Endothelial cell of umbilical vein (primary cell): ENCODE data around the gene KATNIP. TPM values are rescaled to one million over a fixed set of nuclear protein-coding genes. Genes with fewer than 3 reads are reported as not detected.

Experiments used
- BruUV-seq: library from RNA; stranded (reverse); fragments of 400-500 nt; replicated peaks from 2 replicates; lab custom pipeline; 2021; lab: Mats Ljungman, UMichigan
- CTCF ChIA-PET: fragments of 300-600, 350-600 bp; sonication (Branson Sonifier 250); formaldehyde crosslinking; loops from one replicate; lab custom pipeline; 2021; ENCODE audit warnings: antibody characterized with exemption, inconsistent platforms; lab: Charles Lee
- POLR2A ChIA-PET: fragments of 300-600, 350-600 bp; sonication (Branson Sonifier 250); formaldehyde crosslinking; loops from one replicate; lab custom pipeline; 2021; ENCODE audit warnings: antibody characterized with exemption, inconsistent platforms; lab: Charles Lee
- DNase-seq: peaks from one replicate; pipeline ENCODE4 v3.0.0-alpha.2; 2011; ENCODE audit warnings: low read depth, low spot score
- FAIRE-seq: peaks from 2 replicates; lab custom pipeline; 2011; peaks lifted over from hg19 to GRCh38; lab: Jason Lieb, UNC
- H2AFZ ChIP-seq: 2 replicates; pipeline ENCODE4 v1.6.0; 2012; ENCODE audit warnings: low read depth, low read length, control low read depth, inconsistent platforms
- H3K27ac ChIP-seq: 2 replicates; pipeline ENCODE4 v1.5.1; 2011; ENCODE audit warnings: low read depth, mild to moderate bottlenecking, control low read depth, low read length, moderate library complexity; ENCODE audit not compliant: insufficient read depth
- H3K27me3 ChIP-seq, 2 experiments: 2 replicates each; pipeline versions ENCODE4 v1.6.0 to v1.6.1; 2011; ENCODE audit warnings: low read length in 2 of 2, mixed read lengths in 1 of 2; ENCODE audit not compliant: control insufficient read depth in 2 of 2, insufficient read depth in 2 of 2
- H3K36me3 ChIP-seq, 2 experiments: 2 replicates in 1 of 2; 3 replicates in 1 of 2; pipeline ENCODE4 v1.5.1; 2011; ENCODE audit warnings: low read length in 2 of 2, mild to moderate bottlenecking in 1 of 2, moderate library complexity in 1 of 2; ENCODE audit not compliant: control insufficient read depth in 2 of 2, insufficient read depth in 2 of 2; ENCODE audit errors: extremely low read depth in 1 of 2
- H3K4me1 ChIP-seq: 3 replicates; pipeline ENCODE4 v1.5.1; 2011; ENCODE audit warnings: mild to moderate bottlenecking, low read length; ENCODE audit not compliant: control insufficient read depth, insufficient read depth; ENCODE audit errors: extremely low read depth
- H3K4me2 ChIP-seq: 2 replicates; pipeline ENCODE4 v1.6.1; 2011; ENCODE audit warnings: low read length, control low read depth, mixed read lengths; ENCODE audit not compliant: insufficient read depth
- H3K4me3 ChIP-seq, 3 experiments: fragments of 200-600 bp in 1 of 3; sonication (generic), shearing (Covaris generic) in 1 of 3; replicated peaks in 1 of 3; 2 replicates each; pipeline ENCODE4 v1.5.1; 2011 to 2016; ENCODE audit warnings: control low read depth in 3 of 3, low read length in 3 of 3, mild to moderate bottlenecking in 2 of 3, inconsistent platforms in 1 of 3, low read depth in 1 of 3, moderate library complexity in 1 of 3; ENCODE audit not compliant: insufficient read depth in 1 of 3
- H3K79me2 ChIP-seq: 2 replicates; pipeline ENCODE4 v1.6.0; 2012; ENCODE audit warnings: low read length, inconsistent platforms; ENCODE audit not compliant: control insufficient read depth, insufficient read depth
- H3K9ac ChIP-seq: replicated peaks from 2 replicates; pipeline ENCODE3; 2011; ENCODE audit warnings: low read length, control low read depth; ENCODE audit not compliant: insufficient read depth; ENCODE audit errors: extremely low read depth
- H3K9me1 ChIP-seq: replicated peaks from 3 replicates; pipeline ENCODE4 v1.6.0; 2011; ENCODE audit warnings: mild to moderate bottlenecking, low read length; ENCODE audit not compliant: control insufficient read depth, insufficient read depth; ENCODE audit errors: extremely low read depth
- H3K9me3 ChIP-seq: replicated peaks from 2 replicates; pipeline ENCODE4 v1.5.1; 2012; ENCODE audit warnings: low read length, inconsistent platforms; ENCODE audit not compliant: control insufficient read depth, insufficient read depth
- H4K20me1 ChIP-seq: replicated peaks from 2 replicates; pipeline ENCODE3; 2011; ENCODE audit warnings: mild to moderate bottlenecking, low read length; ENCODE audit not compliant: control insufficient read depth, insufficient read depth; ENCODE audit errors: extremely low read depth
- EZH2 ChIP-seq: IDR thresholded peaks from 2 replicates; pipeline ENCODE4 v1.6.1; 2012; ENCODE audit warnings: borderline replicate concordance, low read depth, mild to moderate bottlenecking, moderate library complexity, low read length, inconsistent platforms; ENCODE audit not compliant: severe bottlenecking
- FOS ChIP-seq: IDR thresholded peaks from 2 replicates; pipeline ENCODE4 v1.6.1; 2011; ENCODE audit warnings: mild to moderate bottlenecking, low read length, moderate library complexity, borderline replicate concordance; ENCODE audit not compliant: insufficient read depth
- JUN ChIP-seq: IDR thresholded peaks from 2 replicates; pipeline ENCODE4 v1.6.1; 2011; ENCODE audit warnings: borderline replicate concordance, low read depth; ENCODE audit not compliant: insufficient read length, insufficient read depth
- POLR2A ChIP-seq: IDR thresholded peaks from 2 replicates; pipeline ENCODE4 v1.6.1; 2012; ENCODE audit warnings: low read depth, mild to moderate bottlenecking, control low read depth, low read length
- POLR2AphosphoS5 ChIP-seq: IDR thresholded peaks from 2 replicates; pipeline ENCODE4 v1.6.1; 2012; ENCODE audit warnings: low read depth, mild to moderate bottlenecking, control low read depth, low read length, moderate library complexity; ENCODE audit not compliant: insufficient read depth
- dilution Hi-C: fragments of 300-500 bp; cut with MboI; formaldehyde crosslinking; loops from one replicate; pipeline ENCODE4 v1.15.0; 2019; ENCODE audit warnings: low sequenced_read_pairs; ENCODE audit not compliant: extremely low pct_ligation_motif_present
- intact Hi-C: fragments of 100-400 bp; cut with micrococcal nuclease; formaldehyde crosslinking; loops from one replicate; pipeline ENCODE4 v1.10.0; 2022
- polyA plus RNA-seq, 4 experiments: library from polyadenylated mRNA; depleted of rRNA in 3 of 4; stranded (reverse) in 3 of 4; unstranded in 1 of 4; fragments of >200 nt; gene quantifications; 2 replicates each; pipeline versions ENCODE4 v1.2.1 to v1.2.3, GENCODE V29; 2011 to 2012; ENCODE audit warnings: missing spikeins in 1 of 4
- total RNA-seq: library from RNA; stranded (reverse); gene quantifications from 2 replicates; pipeline ENCODE4 v1.2.3, GENCODE V29; 2021
- TF ChIP-seq, protein P1 (sequence below): IDR thresholded peaks from 2 replicates; pipeline ENCODE4 v1.6.1; 2011; ENCODE audit not compliant: insufficient read depth, insufficient read length

The KATNIP gene
- total and polyA plus RNA-seq, 2 donors (not counting 3 experiments of a cell fraction or from before 2014, with no cell fraction given): 14.7 to 30.7 TPM

DNA sequence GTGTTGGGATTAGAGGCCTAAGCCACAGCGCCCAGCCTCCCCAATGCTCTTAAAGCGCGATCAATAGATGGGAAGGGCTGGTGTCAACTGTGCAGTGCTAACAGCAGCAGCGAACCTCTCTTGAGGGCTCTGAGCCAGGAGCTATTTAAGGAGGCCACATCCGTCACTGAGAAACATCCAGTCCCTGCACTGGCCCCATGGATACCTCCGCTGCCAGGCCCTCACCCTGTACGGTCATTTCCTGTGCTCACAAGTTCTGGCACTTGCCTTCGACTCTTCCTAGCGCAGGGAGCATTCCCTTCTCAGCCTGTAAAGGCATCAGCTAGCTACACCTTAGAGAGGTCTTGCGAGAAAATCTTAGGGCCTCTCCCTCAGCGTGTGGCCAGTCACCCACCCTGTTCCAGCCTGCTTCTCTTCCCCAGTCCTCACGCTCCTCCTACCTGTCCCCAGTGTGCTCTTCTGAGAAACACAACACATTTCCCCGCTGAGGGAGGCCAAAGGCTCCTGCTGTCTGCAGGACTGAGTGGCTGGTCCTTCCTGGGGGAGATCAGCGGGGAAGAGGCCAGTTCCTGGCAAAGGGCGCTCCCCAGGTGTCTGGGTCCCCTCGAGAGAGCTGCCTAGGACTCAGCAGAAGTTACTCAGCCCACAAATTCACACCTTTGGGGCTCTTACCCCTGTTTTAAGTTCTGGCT, 28.8 kb upstream of the KATNIP start:
- POLR2A ChIA-PET: no interaction called here
- dilution Hi-C loops (no loop called here), intact Hi-C loops (no loop called here)
- H4K20me1 ChIP-seq: no peaks in the 10 kb centered on the region
- no peak overlapping the region for H2AFZ ChIP-seq
- peak; percentile 77 for DNase-seq
- CTCF ChIA-PET: interaction anchor here (1.3 to 1.6 kb wide), 3 partner anchors 9 to 17 kb away, joined by 3 to 4 read pairs (median 4); no protein-coding TSS in a partner anchor
- H3K4me2 ChIP-seq: peak overlapping the region; percentile 27
- peak overlapping the region; percentile 59 for H3K27ac ChIP-seq
- BruUV-seq: no TSS peak
- H3K9me3 ChIP-seq: no peaks in the 10 kb centered on the region
- peaks cover 10% of the 10 kb centered on the region for H3K4me1 ChIP-seq
- no peaks in the 10 kb centered on the region for H3K9me1 ChIP-seq
- H3K27me3 ChIP-seq: no peaks in the 10 kb centered on the region
- H3K36me3 ChIP-seq: peaks cover 16 to 26% of the 10 kb centered on the region in 2 experiments
- no peaks in the 10 kb centered on the region for H3K79me2 ChIP-seq
- TF ChIP-seq POLR2AphosphoS5 (peak; percentile 38), JUN (no peak), POLR2A (no peak), FOS (no peak), EZH2 (no peak)
- TF ChIP-seq, protein P1, sequence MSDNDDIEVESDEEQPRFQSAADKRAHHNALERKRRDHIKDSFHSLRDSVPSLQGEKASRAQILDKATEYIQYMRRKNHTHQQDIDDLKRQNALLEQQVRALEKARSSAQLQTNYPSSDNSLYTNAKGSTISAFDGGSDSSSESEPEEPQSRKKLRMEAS: no peak
- no peak overlapping the region for H3K9ac ChIP-seq
- peak; percentile 95 for FAIRE-seq
- no peak overlapping the region for H3K4me3 ChIP-seq

DNA sequence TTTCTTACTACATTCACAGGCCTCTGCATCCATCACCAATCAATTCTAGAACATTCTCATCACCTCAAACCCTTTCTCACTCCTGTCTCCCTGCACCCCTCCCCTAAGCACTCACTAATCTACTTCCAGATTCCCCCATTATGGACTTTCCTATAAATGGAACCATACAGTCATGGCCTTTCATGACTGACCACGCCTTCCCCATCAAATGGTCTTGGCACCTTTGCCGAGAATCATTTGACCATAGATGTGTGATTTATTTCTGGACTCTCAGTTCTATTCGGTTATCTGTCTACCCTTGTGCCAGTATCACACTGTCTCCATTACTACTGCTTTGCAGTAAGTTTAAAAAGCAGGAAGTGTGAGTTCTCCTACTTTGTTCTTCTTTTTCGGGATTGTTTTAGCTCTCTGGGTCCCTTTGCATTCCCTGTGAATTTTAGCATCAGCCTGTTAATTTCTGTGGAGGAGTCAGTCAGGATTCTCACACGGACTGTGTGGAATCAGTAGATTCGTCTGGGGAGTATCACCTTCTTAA, 27.7 kb upstream of the KATNIP start:
- Histone ChIP-seq H3K27ac (no peak overlapping the region), H3K4me3 (no peak overlapping the region), H3K9me3 (no peaks in the 10 kb centered on the region), H3K9ac (no peak overlapping the region), H3K79me2 (no peaks in the 10 kb centered on the region), H3K27me3 (no peaks in the 10 kb centered on the region), H2AFZ (no peak overlapping the region), H3K4me1 (peaks cover 10% of the 10 kb centered on the region), H3K9me1 (no peaks in the 10 kb centered on the region), H3K4me2 (no peak overlapping the region), H4K20me1 (no peaks in the 10 kb centered on the region), H3K36me3 (peaks cover 21 to 36% of the 10 kb centered on the region in 2 experiments)
- FAIRE-seq (no peak), DNase-seq (no peak)
- dilution Hi-C loops: no loop called here
- intact Hi-C loops: no loop called here
- POLR2A ChIA-PET: no interaction called here
- no peak for TF ChIP-seq EZH2
- TF ChIP-seq JUN: no peak
- TF ChIP-seq POLR2A: no peak
- TF ChIP-seq FOS: no peak
- no TSS peak for BruUV-seq
- CTCF ChIA-PET: interaction anchor here (1.3 kb wide), 1 partner anchor 9 kb away, joined by 3 read pairs; no protein-coding TSS in a partner anchor
